Neuronal stem cell (in vitro differentiated cells): ENCODE results near the gene RFX4.
A peak's percentile ranks its signal among the peaks of the same experiment; 100 is the strongest.

ENCODE experiments used
- DNase-seq: peaks from one replicate; pipeline ENCODE4 v3.0.0-alpha.2; 2013; ENCODE audit warnings: low spot score
- H2AFZ ChIP-seq: one replicate; pipeline ENCODE4 v1.6.1; 2013; ENCODE audit warnings: mild to moderate bottlenecking, low read length, inconsistent platforms
- H2AK5ac ChIP-seq: 2 replicates; pipeline ENCODE4 v1.6.1; 2013; ENCODE audit warnings: low read depth, mild to moderate bottlenecking, inconsistent platforms, low read length, moderate library complexity, mixed read lengths
- H2BK120ac ChIP-seq: 2 replicates; pipeline ENCODE4 v1.6.1; 2013; ENCODE audit warnings: low read depth, mild to moderate bottlenecking, inconsistent platforms, low read length, moderate library complexity, mixed read lengths
- H2BK12ac ChIP-seq: one replicate; pipeline ENCODE4 v1.6.1; 2013; ENCODE audit warnings: low read length, inconsistent platforms
- H2BK15ac ChIP-seq: 2 replicates; pipeline ENCODE4 v1.6.1; 2013; ENCODE audit warnings: mild to moderate bottlenecking, low read length, inconsistent platforms, mixed read lengths
- H2BK5ac ChIP-seq: one replicate; pipeline ENCODE4 v1.6.1; 2013; ENCODE audit warnings: inconsistent platforms, mild to moderate bottlenecking, low read length, moderate library complexity
- H3K14ac ChIP-seq: one replicate; pipeline ENCODE4 v1.6.1; 2013; ENCODE audit warnings: low read length, inconsistent platforms
- H3K18ac ChIP-seq: 2 replicates; pipeline ENCODE4 v1.6.1; 2013; ENCODE audit warnings: low read length, inconsistent platforms
- H3K23ac ChIP-seq: 2 replicates; pipeline ENCODE4 v1.6.1; 2013; ENCODE audit warnings: low read depth, mild to moderate bottlenecking, mixed read lengths, low read length, inconsistent platforms; ENCODE audit not compliant: poor library complexity
- H3K27ac ChIP-seq: replicated peaks from 3 replicates; pipeline ENCODE4 v1.5.1; 2013; ENCODE audit warnings: low read length, inconsistent platforms
- H3K27me3 ChIP-seq, 3 experiments: 2 replicates each; pipeline ENCODE4 v1.6.1; 2013; ENCODE audit warnings: low read length in 3 of 3, mild to moderate bottlenecking in 2 of 3, inconsistent platforms in 1 of 3, low read depth in 1 of 3, mixed read lengths in 1 of 3, moderate library complexity in 1 of 3; ENCODE audit not compliant: control insufficient read depth in 3 of 3, insufficient read depth in 3 of 3
- H3K36me3 ChIP-seq, 2 donors: replicated peaks in 1 of 2; 2 replicates each; pipeline ENCODE4 v1.6.1; 2013; ENCODE audit warnings: low read length in 2 of 2; ENCODE audit not compliant: control insufficient read depth in 2 of 2, insufficient read depth in 2 of 2
- H3K4ac ChIP-seq: 2 replicates; pipeline ENCODE4 v1.6.1; 2013; ENCODE audit warnings: inconsistent platforms, mild to moderate bottlenecking, low read length, moderate library complexity
- H3K4me1 ChIP-seq, 2 donors: 1 replicate in 1 of 2; 2 replicates in 1 of 2; pipeline ENCODE4 v1.6.1; 2013; ENCODE audit warnings: low read length in 2 of 2, low read depth in 1 of 2; ENCODE audit not compliant: control insufficient read depth in 2 of 2, insufficient read depth in 1 of 2
- H3K4me2 ChIP-seq: one replicate; pipeline ENCODE4 v1.6.1; 2013; ENCODE audit warnings: mild to moderate bottlenecking, low read length, inconsistent platforms; ENCODE audit not compliant: insufficient read depth, poor library complexity, severe bottlenecking
- H3K4me3 ChIP-seq, 2 donors: 2 replicates each; pipeline ENCODE4 v1.5.1; 2013; ENCODE audit warnings: low read length in 2 of 2, mild to moderate bottlenecking in 2 of 2, inconsistent platforms in 1 of 2, moderate library complexity in 1 of 2
- H3K79me1 ChIP-seq: one replicate; pipeline ENCODE4 v1.6.1; 2013; ENCODE audit warnings: low read depth, mild to moderate bottlenecking, inconsistent platforms, low read length, moderate library complexity
- H3K9ac ChIP-seq: one replicate; pipeline ENCODE4 v1.6.1; 2013; ENCODE audit warnings: mild to moderate bottlenecking, low read depth, low read length, inconsistent platforms; ENCODE audit not compliant: poor library complexity
- H3K9me3 ChIP-seq, 2 donors: replicated peaks in 1 of 2; 2 replicates each; pipeline versions ENCODE3 to v1.6.1; 2013; ENCODE audit warnings: low read length in 2 of 2, mild to moderate bottlenecking in 2 of 2, inconsistent platforms in 1 of 2, low read depth in 1 of 2, mixed read lengths in 1 of 2, moderate library complexity in 1 of 2; ENCODE audit not compliant: control insufficient read depth in 2 of 2, insufficient read depth in 1 of 2
- H4K8ac ChIP-seq: one replicate; pipeline ENCODE4 v1.6.1; 2013; ENCODE audit warnings: low read depth, mild to moderate bottlenecking, inconsistent platforms, low read length, moderate library complexity
- H4K91ac ChIP-seq: one replicate; pipeline ENCODE4 v1.6.1; 2013; ENCODE audit warnings: low read length, low read depth, mild to moderate bottlenecking, inconsistent platforms; ENCODE audit not compliant: poor library complexity
- WGBS, 2 donors: extraction: QIAGEN DNeasy Blood & Tissue Kit; methylation state at CpG; one replicate each; pipeline ENCODE4 v1.1.7; 2013; ENCODE audit warnings: missing lambda C conversion rate in 2 of 2, mixed read lengths in 1 of 2; ENCODE audit not compliant: insufficient read length in 2 of 2, insufficient replicate concordance in 1 of 2; ENCODE audit errors: extremely low coverage in 2 of 2; 5-methylcytosine and 5-hydroxymethylcytosine counted together

The RFX4 gene

DNA sequence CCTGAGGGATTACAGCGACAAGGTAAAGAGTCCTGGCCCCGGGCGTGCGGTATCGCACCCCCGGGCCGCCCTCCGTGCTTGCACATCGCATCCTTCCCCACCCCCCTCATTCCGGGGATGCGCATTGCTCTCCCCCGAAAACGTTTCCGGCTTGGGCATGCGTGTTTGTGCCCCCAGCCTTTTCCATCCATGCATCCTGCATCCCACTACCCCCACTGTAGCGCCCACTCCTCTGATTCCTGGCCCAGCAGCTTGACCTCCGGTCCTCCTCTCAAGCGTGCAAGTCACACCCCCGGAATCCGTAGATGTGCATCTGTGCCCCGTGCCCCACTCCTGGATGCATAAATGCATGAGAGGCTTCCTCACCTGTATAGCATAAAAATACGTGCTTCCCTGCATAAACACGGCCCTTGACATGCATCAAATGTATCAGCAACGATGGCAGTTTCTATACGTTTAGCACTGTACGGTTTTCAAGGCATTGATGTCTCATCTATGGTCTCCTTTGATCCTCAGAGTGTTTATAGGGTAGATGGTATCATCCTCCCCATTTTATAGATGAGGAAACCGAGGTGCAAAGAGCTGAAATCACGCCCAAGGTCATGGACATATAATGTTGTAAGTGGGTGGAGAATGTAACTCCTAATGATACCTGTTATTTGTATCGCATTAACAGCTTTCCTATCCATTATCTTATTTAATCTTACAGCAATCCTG, 192.2 kb downstream of the RFX4 start:
- WGBS, 2 donors: no CpG with 5 or more reads among the region's 29 CpGs
- Histone ChIP-seq H3K9me3 (peaks cover 0 to 12% of the 10 kb centered on the region in 2 donors), H3K36me3 (peaks cover 0 to 37% of the 10 kb centered on the region in 2 donors), H3K9ac (peak overlapping the region; percentile 82), H3K4me3 (peak overlapping the region; percentile 90 to 96), H2BK12ac (no peak overlapping the region), H3K27ac (peak overlapping the region; percentile 88), H3K4me2 (peak overlapping the region; percentile 86), H3K27me3 (no peaks in the 10 kb centered on the region), H2BK15ac (peak overlapping the region; percentile 33), H2BK5ac (peak overlapping the region; percentile 79), H3K4me1 (peaks cover 1 to 12% of the 10 kb centered on the region in 2 donors), H4K91ac (no peak overlapping the region), H3K18ac (peak overlapping the region; percentile 84), H3K23ac (peak overlapping the region; percentile 39), H3K79me1 (peaks cover 4% of the 10 kb centered on the region), H4K8ac (no peak overlapping the region), H2AK5ac (no peak overlapping the region), H2BK120ac (no peak overlapping the region), H3K4ac (no peak overlapping the region), H2AFZ (peak overlapping the region; percentile 94), H3K14ac (no peak overlapping the region)
- no peak for DNase-seq

DNA sequence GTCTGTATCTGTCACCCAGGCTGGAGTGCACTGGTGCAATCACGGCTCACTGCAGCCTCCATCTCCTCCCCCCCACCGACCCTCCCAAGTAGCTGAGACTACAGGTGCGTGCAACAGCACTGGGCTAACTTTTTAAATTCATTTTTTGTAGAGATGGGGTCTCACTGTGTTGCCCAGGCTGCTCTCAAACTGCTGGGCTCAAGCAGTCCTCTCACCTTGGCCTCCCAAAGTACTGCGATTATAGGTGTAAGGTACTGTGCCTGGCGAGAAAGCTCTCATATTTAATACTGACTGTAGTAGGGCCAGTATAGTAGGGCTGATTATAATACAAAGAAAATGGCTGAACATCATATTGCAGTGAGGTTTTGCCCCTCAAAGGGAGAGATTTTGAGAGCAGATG, 194.1 kb downstream of the RFX4 start:
- Histone ChIP-seq H3K4ac (no peak overlapping the region), H4K8ac (no peak overlapping the region), H3K36me3 (peaks cover 0 to 53% of the 10 kb centered on the region in 2 donors), H3K4me1 (peaks cover 1 to 3% of the 10 kb centered on the region in 2 donors), H2AK5ac (no peak overlapping the region), H3K27me3 (no peaks in the 10 kb centered on the region), H2BK5ac (no peak overlapping the region), H4K91ac (no peak overlapping the region), H3K9ac (no peak overlapping the region), H3K4me3 (no peak overlapping the region), H3K9me3 (peaks cover 0 to 12% of the 10 kb centered on the region in 2 donors), H3K23ac (no peak overlapping the region), H3K79me1 (peaks cover 4% of the 10 kb centered on the region), H3K14ac (no peak overlapping the region), H3K4me2 (no peak overlapping the region), H2BK120ac (no peak overlapping the region), H3K27ac (no peak overlapping the region), H3K18ac (no peak overlapping the region), H2BK15ac (no peak overlapping the region), H2AFZ (no peak overlapping the region), H2BK12ac (no peak overlapping the region)
- DNase-seq: no peak
- WGBS, 2 donors: no CpG with 5 or more reads among the region's 5 CpGs

DNA sequence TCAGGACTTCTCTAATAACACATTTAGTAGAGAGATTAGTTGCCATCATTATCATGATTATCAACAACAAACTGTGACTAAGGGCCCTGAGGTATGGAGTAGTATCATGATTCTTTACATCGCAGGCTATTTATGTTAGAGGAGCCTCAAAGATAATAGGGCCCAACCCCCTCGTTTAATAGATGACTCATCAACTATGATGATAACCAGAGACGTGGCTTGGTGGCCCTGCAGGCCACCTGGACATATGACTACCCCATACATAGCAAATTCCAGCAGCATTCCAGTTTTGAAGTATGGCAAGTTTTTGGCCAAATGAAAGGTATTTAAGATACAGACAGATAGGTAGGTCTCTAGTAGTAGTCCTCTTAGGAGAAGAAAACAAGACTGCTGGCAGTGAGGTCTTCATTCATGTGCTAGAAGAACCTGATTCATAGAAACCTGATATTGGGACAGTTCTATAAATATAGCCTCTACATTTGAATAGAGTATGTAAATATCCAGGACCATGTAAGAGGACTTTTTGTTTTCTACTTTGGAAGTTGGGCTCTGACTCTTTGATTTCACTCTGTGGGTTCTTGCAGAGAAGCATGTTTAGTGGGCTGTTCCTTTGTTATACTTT, 197.3 kb downstream of the RFX4 start:
- Histone ChIP-seq H3K4me3 (no peak overlapping the region), H3K9ac (no peak overlapping the region), H2BK15ac (no peak overlapping the region), H3K14ac (no peak overlapping the region), H2BK120ac (no peak overlapping the region), H3K27me3 (no peaks in the 10 kb centered on the region), H3K4me1 (peaks cover under 1 to 1% of the 10 kb centered on the region in 2 donors), H3K9me3 (peaks cover 0 to 12% of the 10 kb centered on the region in 2 donors), H3K79me1 (peaks cover under 1% of the 10 kb centered on the region), H3K4me2 (no peak overlapping the region), H2AK5ac (no peak overlapping the region), H3K36me3 (peaks cover 2 to 79% of the 10 kb centered on the region in 2 donors), H4K91ac (no peak overlapping the region), H4K8ac (no peak overlapping the region), H3K23ac (no peak overlapping the region), H2BK12ac (no peak overlapping the region), H3K27ac (no peak overlapping the region), H3K18ac (no peak overlapping the region), H3K4ac (no peak overlapping the region), H2BK5ac (no peak overlapping the region), H2AFZ (no peak overlapping the region)
- WGBS, 2 donors: no CpG with 5 or more reads among the region's 3 CpGs
- no peak for DNase-seq

DNA sequence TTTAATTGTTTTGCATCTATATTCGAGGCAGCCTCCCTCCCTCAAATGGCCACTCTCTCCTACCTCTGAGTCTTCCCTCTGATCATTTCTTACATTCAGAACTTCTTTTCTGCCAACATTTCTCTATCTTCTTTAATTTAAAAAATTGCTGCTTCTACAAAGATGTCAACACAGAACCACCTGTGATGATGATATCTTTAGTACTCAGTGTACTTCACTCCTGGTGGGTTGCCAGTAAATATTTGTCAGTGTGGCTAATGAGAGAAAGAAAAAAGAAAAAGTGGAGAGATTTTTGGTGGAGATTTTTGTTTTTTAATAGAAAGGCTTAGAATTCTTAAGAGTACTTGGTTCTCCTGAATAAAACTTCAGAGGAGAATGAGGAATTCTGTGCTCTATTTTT, 199.8 kb downstream of the RFX4 start:
- Histone ChIP-seq H2AFZ (no peak overlapping the region), H3K9ac (no peak overlapping the region), H3K18ac (no peak overlapping the region), H3K4me2 (no peak overlapping the region), H2BK5ac (no peak overlapping the region), H3K36me3 (peaks cover 2 to 85% of the 10 kb centered on the region in 2 donors), H3K27me3 (no peaks in the 10 kb centered on the region), H3K4me1 (no peaks in the 10 kb centered on the region), H2BK15ac (no peak overlapping the region), H2AK5ac (no peak overlapping the region), H2BK120ac (no peak overlapping the region), H4K91ac (no peak overlapping the region), H3K23ac (no peak overlapping the region), H3K4me3 (no peak overlapping the region), H3K14ac (no peak overlapping the region), H3K9me3 (peaks cover 0 to 22% of the 10 kb centered on the region in 2 donors), H2BK12ac (no peak overlapping the region), H3K4ac (no peak overlapping the region), H3K27ac (no peak overlapping the region), H3K79me1 (no peaks in the 10 kb centered on the region), H4K8ac (no peak overlapping the region)
- DNase-seq: no peak
- WGBS, 2 donors: no CpG with 5 or more reads among the region's 1 CpG
